H9 (cell line): ENCODE measurements around the gene SLC39A1. TPM values are rescaled to one million over a fixed set of nuclear protein-coding genes. Genes with fewer than 3 reads are reported as not detected.
"Not testable (repeated sequence)": the region's sequence is repeated elsewhere in the genome, so short reads cannot be mapped to it uniquely, and the experiment has no call there.

Experiments used
- DNase-seq: peaks from one replicate; pipeline ENCODE4 v3.0.0-alpha.2; 2017
- H2AFZ ChIP-seq: one replicate; pipeline ENCODE4 v1.6.1; 2013; ENCODE audit warnings: mild to moderate bottlenecking, low read length, control low read depth, moderate library complexity
- H2AK5ac ChIP-seq: 2 replicates; pipeline ENCODE4 v1.6.1; 2013; ENCODE audit warnings: low read length, control low read depth, mixed read lengths; ENCODE audit not compliant: insufficient read length
- H2BK120ac ChIP-seq: one replicate; pipeline ENCODE4 v1.6.1; 2013; ENCODE audit warnings: low read depth, mild to moderate bottlenecking, low read length, control low read depth, inconsistent platforms; ENCODE audit not compliant: poor library complexity, severe bottlenecking
- H2BK12ac ChIP-seq: 2 replicates; pipeline ENCODE4 v1.6.1; 2013; ENCODE audit warnings: low read length, control low read depth, mixed read lengths, low read depth; ENCODE audit not compliant: insufficient read length
- H2BK15ac ChIP-seq: 2 replicates; pipeline ENCODE4 v1.6.1; 2013; ENCODE audit warnings: low read depth, low read length, control low read depth
- H2BK20ac ChIP-seq: one replicate; pipeline ENCODE4 v1.6.1; 2013; ENCODE audit warnings: low read depth, mild to moderate bottlenecking, low read length, control low read depth, inconsistent platforms; ENCODE audit not compliant: poor library complexity, severe bottlenecking
- H2BK5ac ChIP-seq: 2 replicates; pipeline ENCODE4 v1.6.1; 2013; ENCODE audit warnings: low read length, control low read depth, mixed read lengths; ENCODE audit not compliant: insufficient read length
- H3K14ac ChIP-seq: 2 replicates; pipeline ENCODE4 v1.6.1; 2013; ENCODE audit warnings: low read length, control low read depth; ENCODE audit not compliant: insufficient read depth
- H3K18ac ChIP-seq: 2 replicates; pipeline ENCODE4 v1.6.1; 2013; ENCODE audit warnings: low read depth, mild to moderate bottlenecking, mixed read lengths, low read length, control low read depth; ENCODE audit not compliant: insufficient read length
- H3K23ac ChIP-seq: 2 replicates; pipeline ENCODE4 v1.6.1; 2013; ENCODE audit warnings: low read length, control low read depth, mixed read lengths, low read depth; ENCODE audit not compliant: insufficient read length
- H3K23me2 ChIP-seq: 2 replicates; pipeline ENCODE4 v1.6.1; 2013; ENCODE audit warnings: low read depth, mild to moderate bottlenecking, mixed read lengths, low read length, control low read depth; ENCODE audit not compliant: insufficient read length, poor library complexity, severe bottlenecking
- H3K27ac ChIP-seq: 2 replicates; pipeline ENCODE4 v1.5.1; 2013; ENCODE audit warnings: low read length, control low read depth, mixed read lengths, low read depth; ENCODE audit not compliant: insufficient read length
- H3K27me3 ChIP-seq: 2 replicates; pipeline ENCODE4 v1.6.1; 2013; ENCODE audit warnings: low read length, control low read depth, inconsistent platforms; ENCODE audit not compliant: insufficient read depth
- H3K4ac ChIP-seq: 2 replicates; pipeline ENCODE4 v1.6.1; 2013; ENCODE audit warnings: low read depth, mild to moderate bottlenecking, control low read depth, inconsistent platforms, low read length, moderate library complexity
- H3K4me1 ChIP-seq: 2 replicates; pipeline ENCODE4 v1.6.1; 2013; ENCODE audit warnings: low read length, control low read depth, inconsistent platforms; ENCODE audit not compliant: insufficient read depth
- H3K4me2 ChIP-seq: 2 replicates; pipeline ENCODE4 v1.6.1; 2013; ENCODE audit warnings: low read length, control low read depth, mixed read lengths; ENCODE audit not compliant: insufficient read length, insufficient read depth
- H3K56ac ChIP-seq: 2 replicates; pipeline ENCODE4 v1.6.1; 2013; ENCODE audit warnings: low read depth, mild to moderate bottlenecking, mixed read lengths, low read length, control low read depth; ENCODE audit not compliant: insufficient read length
- H3K79me1 ChIP-seq: 2 replicates; pipeline ENCODE4 v1.6.1; 2013; ENCODE audit warnings: low read depth, mild to moderate bottlenecking, moderate library complexity, low read length, control low read depth, inconsistent platforms; ENCODE audit not compliant: insufficient read depth, poor library complexity, severe bottlenecking
- H3K79me2 ChIP-seq: 2 replicates; pipeline ENCODE4 v1.6.1; 2013; ENCODE audit warnings: low read length, control low read depth, inconsistent platforms; ENCODE audit not compliant: insufficient read depth
- H3K9ac ChIP-seq: 2 replicates; pipeline ENCODE4 v1.6.1; 2013; ENCODE audit warnings: low read length, control low read depth, mixed read lengths; ENCODE audit not compliant: insufficient read length; ENCODE audit errors: extremely low read depth
- H3K9me3 ChIP-seq: one replicate; pipeline ENCODE4 v1.6.1; 2013; ENCODE audit warnings: low read depth, low read length, inconsistent platforms; ENCODE audit not compliant: control insufficient read depth
- H3T11ph ChIP-seq: one replicate; pipeline ENCODE4 v1.6.1; 2013; ENCODE audit warnings: mild to moderate bottlenecking, low read length, control low read depth, inconsistent platforms
- H4K20me1 ChIP-seq: one replicate; pipeline ENCODE4 v1.6.1; 2013; ENCODE audit not compliant: control insufficient read depth, insufficient read length, insufficient read depth
- H4K5ac ChIP-seq: 2 replicates; pipeline ENCODE4 v1.6.1; 2013; ENCODE audit warnings: low read depth, mild to moderate bottlenecking, mixed read lengths, low read length, control low read depth; ENCODE audit not compliant: insufficient read length
- H4K8ac ChIP-seq: replicated peaks from 2 replicates; pipeline ENCODE4 v1.6.1; 2013; ENCODE audit warnings: low read length, control low read depth, mixed read lengths, low read depth; ENCODE audit not compliant: insufficient read length
- H4K91ac ChIP-seq: 2 replicates; pipeline ENCODE4 v1.6.1; 2013; ENCODE audit warnings: low read depth, mild to moderate bottlenecking, moderate library complexity, mixed read lengths, low read length, control low read depth; ENCODE audit not compliant: insufficient read length
- H3K27ac Mint-ChIP-seq, 3 experiments: 2 replicates in 2 of 3; 3 replicates in 1 of 3; pipeline ENCODE4 v1.8.0; 2020 to 2021; ENCODE audit warnings: mixed read lengths in 3 of 3, mild to moderate bottlenecking in 1 of 3, moderate library complexity in 1 of 3
- H3K27me3 Mint-ChIP-seq: 2 replicates; pipeline ENCODE4 v1.8.0; 2021; ENCODE audit warnings: low read depth, mild to moderate bottlenecking, moderate library complexity, mixed read lengths
- H3K36me3 Mint-ChIP-seq, 3 experiments: 2 replicates in 2 of 3; 3 replicates in 1 of 3; pipeline ENCODE4 v1.8.0; 2020 to 2021; ENCODE audit warnings: low read depth in 3 of 3, mixed read lengths in 3 of 3; ENCODE audit not compliant: insufficient read depth in 1 of 3
- H3K4me1 Mint-ChIP-seq, 2 experiments: 2 replicates each; pipeline ENCODE4 v1.8.0; 2020; ENCODE audit warnings: mixed read lengths in 2 of 2
- H3K4me3 Mint-ChIP-seq, 2 experiments: 2 replicates in 1 of 2; 3 replicates in 1 of 2; pipeline ENCODE4 v1.8.0; 2020 to 2021; ENCODE audit warnings: mild to moderate bottlenecking in 2 of 2, mixed read lengths in 2 of 2, moderate library complexity in 1 of 2
- H3K9me3 Mint-ChIP-seq, 2 experiments: 2 replicates in 1 of 2; 3 replicates in 1 of 2; pipeline ENCODE4 v1.8.0; 2020; ENCODE audit warnings: mild to moderate bottlenecking in 2 of 2, mixed read lengths in 2 of 2, moderate library complexity in 1 of 2
- WGBS: extraction: QIAGEN DNeasy Blood & Tissue Kit; methylation state at CpG from one replicate; pipeline ENCODE4 v1.1.7; 2013; ENCODE audit warnings: missing lambda C conversion rate, low lambda C conversion rate, mixed read lengths; ENCODE audit not compliant: insufficient read length; ENCODE audit errors: extremely low coverage; 5-methylcytosine and 5-hydroxymethylcytosine counted together
- total RNA-seq: library from RNA; stranded (reverse); gene quantifications from 2 replicates; pipeline ENCODE4 v1.2.1, GENCODE V29; 2021

SLC39A1 gene
- total RNA-seq, 1 experiment from 2014 or later = 161 TPM

- Mint-ChIP-seq H3K36me3 (peaks cover 31 to 73% (median 57%) of the 10 kb centered on the region in 3 experiments), H3K4me3 (peak overlapping the region in 1 of 2 experiments; percentile 99; a peak in 1 of 5 replicates), H3K4me1 (peaks cover 19 to 27% of the 10 kb centered on the region in 2 experiments)
- not testable (repeated sequence) for H3K4me1 ChIP-seq, H2BK15ac ChIP-seq, H4K5ac ChIP-seq, H3K27ac ChIP-seq, H3K9me3 ChIP-seq, H3K79me2 ChIP-seq, H3K27ac Mint-ChIP-seq, H3K56ac ChIP-seq, H2BK20ac ChIP-seq, H3K27me3 Mint-ChIP-seq, H3K23ac ChIP-seq, H3T11ph ChIP-seq, H2BK120ac ChIP-seq, H3K79me1 ChIP-seq, H2BK5ac ChIP-seq, H4K8ac ChIP-seq, H2AFZ ChIP-seq, H4K20me1 ChIP-seq, H2BK12ac ChIP-seq, DNase-seq, H3K27me3 ChIP-seq, H3K9me3 Mint-ChIP-seq, H2AK5ac ChIP-seq, H3K4me2 ChIP-seq, H3K4ac ChIP-seq, H3K9ac ChIP-seq, H3K23me2 ChIP-seq, H3K14ac ChIP-seq, H4K91ac ChIP-seq, H3K18ac ChIP-seq
- no CpG with 5 or more reads among the region's 12 CpGs for WGBS
These were observed 15.8 kb upstream of the SLC39A1 start for GRCh38 chr1:153979091-153979490.
